GM12878 (cell line): Measurements from ENCODE around the gene BFSP2. TPM values are rescaled to one million over a fixed set of nuclear protein-coding genes. Genes with fewer than 3 reads are reported as not detected.

Source experiments
- ATAC-seq: fragments of 200-7000 bp; cut with Tn5 transposase; 3 replicates; pipeline ENCODE4 v1.9.1; 2020; ENCODE audit warnings: mild to moderate bottlenecking, moderate library complexity
- BruUV-seq: library from RNA; stranded (reverse); fragments of 400-500 nt; replicated peaks from 2 replicates; lab custom pipeline; 2021; lab: Mats Ljungman, UMichigan
- CTCF ChIA-PET: fragments of 300-600 bp; sonication (Branson Sonifier 250); formaldehyde crosslinking; extraction: SDS; loops from one replicate; lab custom pipeline; 2021; ENCODE audit warnings: inconsistent platforms; lab: Yijun Ruan, JAX
- POLR2A ChIA-PET: fragments of 350-600 bp; formaldehyde crosslinking; extraction: SDS; loops from one replicate; lab custom pipeline; 2021; ENCODE audit warnings: inconsistent platforms; lab: Charles Lee
- RAD21 ChIA-PET: fragments of 300-600 bp; sonication (Branson Sonifier 250); formaldehyde crosslinking; loops from one replicate; lab custom pipeline; 2023; ENCODE audit warnings: antibody characterized with exemption; ENCODE audit not compliant: unreplicated experiment; lab: Charles Lee
- SMC1A ChIA-PET: fragments of 300-600 bp; sonication (Branson Sonifier 250); formaldehyde crosslinking; loops from one replicate; lab custom pipeline; 2023; ENCODE audit not compliant: unreplicated experiment, uncharacterized antibody; lab: Charles Lee
- DNase-seq: peaks from one replicate; pipeline ENCODE4 v3.0.0-alpha.2; 2011; ENCODE audit warnings: low read depth, low spot score
- FAIRE-seq: peaks from 3 replicates; lab custom pipeline; 2011; peaks lifted over from hg19 to GRCh38; lab: Jason Lieb, UNC
- H2AFZ ChIP-seq: 2 replicates; pipeline ENCODE4 v1.6.0; 2011; ENCODE audit warnings: low read depth, low read length, control low read depth; ENCODE audit not compliant: control insufficient read depth
- H3K27ac ChIP-seq: 2 replicates; pipeline ENCODE4 v1.5.1; 2011; ENCODE audit warnings: control low read depth; ENCODE audit not compliant: control insufficient read depth, insufficient read depth
- H3K27me3 ChIP-seq, 2 experiments: replicated peaks in 1 of 2; 2 replicates each; pipeline versions ENCODE4 v1.6.0 to v1.6.1; 2011; ENCODE audit warnings: low read length in 1 of 2; ENCODE audit not compliant: control insufficient read depth in 2 of 2, insufficient read depth in 2 of 2
- H3K36me3 ChIP-seq, 2 experiments: 2 replicates each; pipeline ENCODE4 v1.5.1; 2011; ENCODE audit warnings: low read length in 1 of 2; ENCODE audit not compliant: control insufficient read depth in 2 of 2, insufficient read depth in 2 of 2
- H3K4me1 ChIP-seq: 2 replicates; pipeline ENCODE4 v1.6.1; 2011; ENCODE audit warnings: mild to moderate bottlenecking, low read length, moderate library complexity, mixed read lengths; ENCODE audit not compliant: control insufficient read depth, insufficient read depth
- H3K4me2 ChIP-seq: 2 replicates; pipeline ENCODE4 v1.6.0; 2011; ENCODE audit warnings: control low read depth; ENCODE audit not compliant: control insufficient read depth, insufficient read depth
- H3K4me3 ChIP-seq: fragments of 200-600 bp; sonication (generic); 2 replicates; pipeline ENCODE4 v1.5.1; 2016
- H3K79me2 ChIP-seq: 2 replicates; pipeline ENCODE4 v1.6.0; 2011; ENCODE audit warnings: low read length; ENCODE audit not compliant: control insufficient read depth, insufficient read depth
- H3K9ac ChIP-seq: 2 replicates; pipeline ENCODE4 v1.8.0; 2011; ENCODE audit warnings: low read length, control low read depth, mixed read lengths; ENCODE audit not compliant: control insufficient read depth, insufficient read depth
- H3K9me3 ChIP-seq: replicated peaks from 3 replicates; pipeline ENCODE4 v1.5.1; 2011; ENCODE audit warnings: mild to moderate bottlenecking, low read length; ENCODE audit not compliant: control insufficient read depth, insufficient read depth
- H4K20me1 ChIP-seq: 2 replicates; pipeline ENCODE4 v1.6.0; 2011; ENCODE audit not compliant: control insufficient read depth, insufficient read depth
- RAD51 ChIP-seq: fragments of 450-650 bp; IDR thresholded peaks from 2 replicates; pipeline ENCODE4 v1.6.1; 2016; ENCODE audit warnings: moderate library complexity, mild to moderate bottlenecking, inconsistent platforms
- RBBP5 ChIP-seq: fragments of 200-600 bp; sonication (generic); conservative IDR thresholded peaks from 2 replicates; pipeline ENCODE4 v1.6.1; 2016
- TCF3 ChIP-seq: IDR thresholded peaks from 2 replicates; pipeline ENCODE4 v1.6.1; 2012; ENCODE audit warnings: low read depth, mild to moderate bottlenecking, low read length, borderline replicate concordance; ENCODE audit not compliant: insufficient read depth
- WRNIP1 ChIP-seq: IDR thresholded peaks from 2 replicates; pipeline ENCODE4 v1.6.1; 2011; ENCODE audit warnings: low read depth, low read length, improper control_type of control experiment, borderline replicate concordance
- WGBS: methylation state at CpG from one replicate; pipeline ENCODE4 v1.1.6; 2016; ENCODE audit warnings: low lambda C conversion rate; ENCODE audit not compliant: insufficient replicate concordance, insufficient coverage; ENCODE audit errors: missing lambda C conversion rate; 5-methylcytosine and 5-hydroxymethylcytosine counted together
- in situ Hi-C: fragments of 300-500 bp; cut with MboI; formaldehyde crosslinking; loops from 9 replicates; pipeline ENCODE4 v1.14.3; 2018; ENCODE audit warnings: mixed read lengths
- intact Hi-C: fragments of 100-400 bp; cut with micrococcal nuclease; formaldehyde crosslinking; loops from one replicate; pipeline ENCODE4 v1.14.2; 2022; ENCODE audit not compliant: unreplicated experiment
- polyA plus RNA-seq, 11 experiments: library from polyadenylated mRNA; depleted of rRNA in 4 of 11; unstranded in 6 of 11; stranded (reverse) in 5 of 11; fragments of >200 nt; fragmentation: Nextera tagmentation in 4 of 11; fragmentation: Illumina TruSeq in 1 of 11; extraction: Ambion mirVana in 4 of 11; extraction: Trizol in 1 of 11; gene quantifications; 1 replicate in 1 of 11; 2 replicates in 10 of 11; pipeline versions ENCODE4 v1.2.1 to v1.2.3, GENCODE V29; 2011 to 2016; ENCODE audit warnings: inconsistent platforms in 2 of 11, missing spikeins in 2 of 11, low read depth in 1 of 11
- total RNA-seq, 4 experiments: library from RNA; depleted of rRNA in 3 of 4; stranded (reverse); fragments of >200 nt in 3 of 4; fragmentation: Illumina TruSeq in 1 of 4; extraction: Trizol in 1 of 4; gene quantifications; 2 replicates each; pipeline versions ENCODE4 v1.2.1 to v1.2.3, GENCODE V29; 2013 to 2021
- TF ChIP-seq, protein P1 (sequence below): fragments of 450-650 bp; conservative IDR thresholded peaks from 2 replicates; pipeline ENCODE4 v1.6.1; 2017; ENCODE audit warnings: mild to moderate bottlenecking, moderate library complexity
- TF ChIP-seq, protein P2 (sequence below): fragments of 450-650 bp; formaldehyde crosslinking; IDR thresholded peaks from 2 replicates; pipeline ENCODE4 v1.4.0; 2022; ENCODE audit warnings: mild to moderate bottlenecking, moderate library complexity

BFSP2 gene
- total and polyA plus RNA-seq, 10 of the 15 experiments (the other 5 are each of a cell fraction or from before 2014, with no cell fraction given) = 1.5 to 20.4 (median 7.3) TPM

DNA sequence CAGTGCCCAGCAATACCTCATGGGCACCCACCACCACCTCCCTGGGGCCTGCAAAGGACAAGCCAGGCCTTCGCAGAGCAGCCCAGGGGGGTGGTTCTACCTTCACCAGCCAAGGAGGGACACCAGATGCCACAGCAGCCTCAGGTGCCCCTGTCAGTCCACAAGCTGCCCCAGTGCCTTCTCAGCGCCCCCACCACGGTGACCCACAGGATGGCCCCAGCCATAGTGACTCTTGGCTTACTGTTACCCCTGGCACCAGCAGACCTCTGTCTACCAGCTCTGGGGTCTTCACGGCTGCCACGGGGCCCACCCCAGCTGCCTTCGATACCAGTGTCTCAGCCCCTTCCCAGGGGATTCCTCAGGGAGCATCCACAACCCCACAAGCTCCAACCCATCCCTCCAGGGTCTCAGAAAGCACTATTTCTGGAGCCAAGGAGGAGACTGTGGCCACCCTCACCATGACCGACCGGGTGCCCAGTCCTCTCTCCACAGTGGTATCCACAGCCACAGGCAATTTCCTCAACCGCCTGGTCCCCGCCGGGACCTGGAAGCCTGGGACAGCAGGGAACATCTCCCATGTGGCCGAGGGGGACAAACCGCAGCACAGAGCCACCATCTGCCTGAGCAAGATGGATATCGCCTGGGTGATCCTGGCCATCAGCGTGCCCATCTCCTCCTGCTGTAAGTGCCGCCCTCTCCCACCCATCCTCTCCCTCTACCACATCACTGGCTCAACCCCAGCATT lies 19.2 kb upstream of the BFSP2 start:
- intact Hi-C loops = loop anchor here (5.0 kb wide), 1 partner anchor 578 kb away; no protein-coding TSS in a partner anchor
- no peak for FAIRE-seq

More for the DNA sequence above, 19.2 kb upstream of the BFSP2 start:
- H4K20me1 ChIP-seq = no peaks in the 10 kb centered on the region
- 29% methylated on average over 16 of the region's 16 CpGs for WGBS
- no peak overlapping the region for H3K27ac ChIP-seq
- H3K9ac ChIP-seq = no peak overlapping the region
- no peaks in the 10 kb centered on the region for H3K79me2 ChIP-seq
- DNase-seq (no peak), ATAC-seq (no peak)
- no peaks in the 10 kb centered on the region for H3K4me1 ChIP-seq
- no peaks in the 10 kb centered on the region for H3K36me3 ChIP-seq
- H3K9me3 ChIP-seq = no peaks in the 10 kb centered on the region
- H2AFZ ChIP-seq = no peak overlapping the region
- no peak overlapping the region for H3K4me2 ChIP-seq
- no peak overlapping the region for H3K4me3 ChIP-seq
- ChIA-PET SMC1A (interaction anchor here (4.9 kb wide), 1 partner anchor 649 kb away, joined by 20 read pairs; no protein-coding TSS in a partner anchor), POLR2A (no interaction called here), RAD21 (interaction anchor here (0.8 to 3.1 kb wide), 3 partner anchors 272 to 654 kb away, joined by 3 to 23 read pairs (median 3); no protein-coding TSS in a partner anchor), CTCF (interaction anchor here (2.2 to 5.4 kb wide), 4 partner anchors 15 to 653 kb away, joined by 9 to 43 read pairs (median 38); no protein-coding TSS in a partner anchor)
- TF ChIP-seq WRNIP1 (no peak), RAD51 (no peak), RBBP5 (no peak), TCF3 (no peak)
- TF ChIP-seq, protein P1, sequence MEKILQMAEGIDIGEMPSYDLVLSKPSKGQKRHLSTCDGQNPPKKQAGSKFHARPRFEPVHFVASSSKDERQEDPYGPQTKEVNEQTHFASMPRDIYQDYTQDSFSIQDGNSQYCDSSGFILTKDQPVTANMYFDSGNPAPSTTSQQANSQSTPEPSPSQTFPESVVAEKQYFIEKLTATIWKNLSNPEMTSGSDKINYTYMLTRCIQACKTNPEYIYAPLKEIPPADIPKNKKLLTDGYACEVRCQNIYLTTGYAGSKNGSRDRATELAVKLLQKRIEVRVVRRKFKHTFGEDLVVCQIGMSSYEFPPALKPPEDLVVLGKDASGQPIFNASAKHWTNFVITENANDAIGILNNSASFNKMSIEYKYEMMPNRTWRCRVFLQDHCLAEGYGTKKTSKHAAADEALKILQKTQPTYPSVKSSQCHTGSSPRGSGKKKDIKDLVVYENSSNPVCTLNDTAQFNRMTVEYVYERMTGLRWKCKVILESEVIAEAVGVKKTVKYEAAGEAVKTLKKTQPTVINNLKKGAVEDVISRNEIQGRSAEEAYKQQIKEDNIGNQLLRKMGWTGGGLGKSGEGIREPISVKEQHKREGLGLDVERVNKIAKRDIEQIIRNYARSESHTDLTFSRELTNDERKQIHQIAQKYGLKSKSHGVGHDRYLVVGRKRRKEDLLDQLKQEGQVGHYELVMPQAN = no peak
- TF ChIP-seq, protein P2, sequence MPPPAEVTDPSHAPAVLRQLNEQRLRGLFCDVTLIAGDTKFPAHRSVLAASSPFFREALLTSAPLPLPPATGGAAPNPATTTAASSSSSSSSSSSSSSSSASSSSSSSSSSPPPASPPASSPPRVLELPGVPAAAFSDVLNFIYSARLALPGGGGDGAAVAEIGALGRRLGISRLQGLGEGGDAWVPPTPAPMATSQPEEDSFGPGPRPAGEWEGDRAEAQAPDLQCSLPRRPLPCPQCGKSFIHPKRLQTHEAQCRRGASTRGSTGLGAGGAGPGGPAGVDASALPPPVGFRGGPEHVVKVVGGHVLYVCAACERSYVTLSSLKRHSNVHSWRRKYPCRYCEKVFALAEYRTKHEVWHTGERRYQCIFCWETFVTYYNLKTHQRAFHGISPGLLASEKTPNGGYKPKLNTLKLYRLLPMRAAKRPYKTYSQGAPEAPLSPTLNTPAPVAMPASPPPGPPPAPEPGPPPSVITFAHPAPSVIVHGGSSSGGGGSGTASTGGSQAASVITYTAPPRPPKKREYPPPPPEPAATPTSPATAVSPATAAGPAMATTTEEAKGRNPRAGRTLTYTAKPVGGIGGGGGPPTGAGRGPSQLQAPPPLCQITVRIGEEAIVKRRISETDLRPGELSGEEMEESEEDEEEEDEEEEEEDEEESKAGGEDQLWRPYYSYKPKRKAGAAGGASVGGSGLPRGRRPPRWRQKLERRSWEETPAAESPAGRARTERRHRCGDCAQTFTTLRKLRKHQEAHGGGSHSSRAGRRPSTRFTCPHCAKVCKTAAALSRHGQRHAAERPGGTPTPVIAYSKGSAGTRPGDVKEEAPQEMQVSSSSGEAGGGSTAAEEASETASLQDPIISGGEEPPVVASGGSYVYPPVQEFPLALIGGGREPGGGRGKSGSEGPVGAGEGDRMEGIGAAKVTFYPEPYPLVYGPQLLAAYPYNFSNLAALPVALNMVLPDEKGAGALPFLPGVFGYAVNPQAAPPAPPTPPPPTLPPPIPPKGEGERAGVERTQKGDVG (CRISPR knock-in tag) = no peak
- BruUV-seq = no TSS peak
- in situ Hi-C loops = loop anchor here (5.0 to 25.0 kb wide), 2 partner anchors 648 to 843 kb away; no protein-coding TSS in a partner anchor
- H3K27me3 ChIP-seq = no peaks in the 10 kb centered on the region; a peak in 2 of 4 replicates
